LNCAP (cell line): ENCODE measurements around the gene MYLK.

Source experiments
- TF ChIP-seq, protein P1 (sequence below): fragments of 450-650 bp; IDR thresholded peaks from 2 replicates; pipeline ENCODE4 v1.5.1; 2017; ENCODE audit warnings: mild to moderate bottlenecking

MYLK gene

GRCh38 chr3:123606527-123606926, 277.6 kb downstream of the MYLK start:
- TF ChIP-seq, protein P1, sequence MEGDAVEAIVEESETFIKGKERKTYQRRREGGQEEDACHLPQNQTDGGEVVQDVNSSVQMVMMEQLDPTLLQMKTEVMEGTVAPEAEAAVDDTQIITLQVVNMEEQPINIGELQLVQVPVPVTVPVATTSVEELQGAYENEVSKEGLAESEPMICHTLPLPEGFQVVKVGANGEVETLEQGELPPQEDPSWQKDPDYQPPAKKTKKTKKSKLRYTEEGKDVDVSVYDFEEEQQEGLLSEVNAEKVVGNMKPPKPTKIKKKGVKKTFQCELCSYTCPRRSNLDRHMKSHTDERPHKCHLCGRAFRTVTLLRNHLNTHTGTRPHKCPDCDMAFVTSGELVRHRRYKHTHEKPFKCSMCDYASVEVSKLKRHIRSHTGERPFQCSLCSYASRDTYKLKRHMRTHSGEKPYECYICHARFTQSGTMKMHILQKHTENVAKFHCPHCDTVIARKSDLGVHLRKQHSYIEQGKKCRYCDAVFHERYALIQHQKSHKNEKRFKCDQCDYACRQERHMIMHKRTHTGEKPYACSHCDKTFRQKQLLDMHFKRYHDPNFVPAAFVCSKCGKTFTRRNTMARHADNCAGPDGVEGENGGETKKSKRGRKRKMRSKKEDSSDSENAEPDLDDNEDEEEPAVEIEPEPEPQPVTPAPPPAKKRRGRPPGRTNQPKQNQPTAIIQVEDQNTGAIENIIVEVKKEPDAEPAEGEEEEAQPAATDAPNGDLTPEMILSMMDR = no peak

DNA sequence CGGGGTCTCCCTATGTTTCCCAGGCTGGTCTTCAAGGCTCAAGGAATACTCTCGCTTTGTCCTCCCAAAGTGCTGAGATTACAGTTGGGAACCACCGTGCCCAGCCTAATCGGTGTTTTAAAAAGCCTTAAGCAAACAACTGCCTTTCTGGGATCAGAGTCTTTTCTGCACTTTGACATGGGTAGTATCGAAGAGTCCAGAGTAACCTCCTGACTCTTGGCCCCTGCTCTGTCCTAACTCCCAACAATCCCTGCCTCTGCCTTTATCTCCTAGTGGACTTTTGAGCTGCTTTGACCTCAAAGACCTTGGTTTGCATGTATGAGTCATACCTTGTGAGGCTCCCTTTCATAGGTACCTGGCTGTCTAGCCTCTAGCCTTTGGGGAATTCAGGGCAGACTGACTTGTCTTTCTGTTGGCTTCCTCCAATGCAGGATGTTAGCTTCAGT, 278.3 kb downstream of the MYLK start:
- TF ChIP-seq, protein P1 = no peak

DNA sequence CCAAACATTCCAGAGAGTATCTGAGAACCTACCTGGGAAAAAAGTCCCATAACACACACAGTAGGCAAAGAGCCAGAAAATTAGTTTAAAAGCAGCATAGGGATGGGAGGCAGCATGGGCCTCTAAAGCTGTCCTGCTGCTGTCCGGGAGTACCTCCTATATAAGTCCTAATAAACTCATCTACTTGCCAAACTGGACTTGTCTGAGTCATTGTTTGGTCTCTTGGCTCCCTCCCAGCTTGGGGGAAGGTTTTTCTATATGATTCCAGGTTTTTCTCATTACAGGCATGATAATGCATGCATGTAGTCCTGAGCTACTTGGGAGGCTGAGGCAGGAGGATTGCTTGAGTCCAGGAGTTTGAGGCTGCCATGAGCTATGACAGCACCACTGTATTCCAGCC, 281.8 kb downstream of the MYLK start:
- TF ChIP-seq, protein P1 = no peak

DNA sequence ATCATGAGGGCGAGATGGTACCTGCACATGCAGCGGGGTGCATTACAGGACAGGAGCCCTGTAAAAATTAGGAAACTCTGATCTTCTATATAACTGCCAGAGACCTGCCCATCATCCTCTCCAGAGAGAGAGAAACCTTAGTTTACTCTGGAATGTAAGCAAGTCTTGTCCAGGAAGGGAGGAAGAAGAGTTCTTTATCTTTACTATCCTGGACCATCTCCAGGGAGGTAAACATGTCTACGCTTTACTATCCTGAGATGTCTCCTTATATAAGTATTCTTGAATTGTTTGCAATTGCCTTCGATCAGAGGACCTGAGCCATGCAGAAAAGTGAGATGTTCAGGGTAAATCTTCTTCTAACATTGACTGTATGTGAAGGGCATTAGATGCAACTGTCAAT, 286.6 kb downstream of the MYLK start:
- TF ChIP-seq, protein P1 = no peak

DNA sequence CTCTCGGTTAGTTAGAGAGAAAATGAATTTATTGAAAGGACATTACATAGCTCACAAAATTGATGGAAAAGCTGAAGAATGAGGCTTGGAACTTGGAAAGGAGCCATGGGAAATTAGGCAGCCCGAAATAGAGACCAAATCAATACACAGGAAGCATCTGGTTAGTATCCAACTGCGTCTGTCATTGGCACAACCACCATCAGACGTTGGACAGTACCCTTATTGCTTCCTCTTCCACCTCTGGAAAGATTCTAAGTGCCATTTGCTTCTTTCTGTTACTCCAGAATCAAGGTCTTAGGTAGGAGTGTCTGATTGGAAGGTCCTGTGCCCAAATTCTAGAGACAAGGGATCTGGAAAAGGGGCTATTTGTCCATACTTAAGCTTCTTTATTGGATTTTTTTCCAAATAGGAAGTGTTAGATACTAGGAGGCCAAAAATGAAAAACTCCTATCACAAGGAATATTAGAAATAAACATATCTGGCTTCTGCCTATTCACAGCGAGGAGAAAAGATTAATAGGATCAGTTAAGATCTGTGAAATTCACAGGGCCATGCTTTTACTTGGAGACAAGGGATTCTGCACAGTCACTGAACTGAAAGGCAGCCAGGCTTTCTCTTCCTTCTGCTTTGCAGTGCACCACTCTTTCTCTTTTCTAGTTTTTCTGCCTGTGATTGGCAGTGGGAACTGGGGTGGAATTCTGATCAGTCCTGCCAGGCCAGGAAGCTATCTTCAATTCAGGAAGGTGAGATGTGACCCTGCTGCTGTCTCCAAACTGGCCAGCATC, 288.5 kb downstream of the MYLK start:
- TF ChIP-seq, protein P1 = no peak

GRCh38 chr3:123593381-123593780, 290.8 kb downstream of the MYLK start:
- TF ChIP-seq, protein P1 = no peak

DNA sequence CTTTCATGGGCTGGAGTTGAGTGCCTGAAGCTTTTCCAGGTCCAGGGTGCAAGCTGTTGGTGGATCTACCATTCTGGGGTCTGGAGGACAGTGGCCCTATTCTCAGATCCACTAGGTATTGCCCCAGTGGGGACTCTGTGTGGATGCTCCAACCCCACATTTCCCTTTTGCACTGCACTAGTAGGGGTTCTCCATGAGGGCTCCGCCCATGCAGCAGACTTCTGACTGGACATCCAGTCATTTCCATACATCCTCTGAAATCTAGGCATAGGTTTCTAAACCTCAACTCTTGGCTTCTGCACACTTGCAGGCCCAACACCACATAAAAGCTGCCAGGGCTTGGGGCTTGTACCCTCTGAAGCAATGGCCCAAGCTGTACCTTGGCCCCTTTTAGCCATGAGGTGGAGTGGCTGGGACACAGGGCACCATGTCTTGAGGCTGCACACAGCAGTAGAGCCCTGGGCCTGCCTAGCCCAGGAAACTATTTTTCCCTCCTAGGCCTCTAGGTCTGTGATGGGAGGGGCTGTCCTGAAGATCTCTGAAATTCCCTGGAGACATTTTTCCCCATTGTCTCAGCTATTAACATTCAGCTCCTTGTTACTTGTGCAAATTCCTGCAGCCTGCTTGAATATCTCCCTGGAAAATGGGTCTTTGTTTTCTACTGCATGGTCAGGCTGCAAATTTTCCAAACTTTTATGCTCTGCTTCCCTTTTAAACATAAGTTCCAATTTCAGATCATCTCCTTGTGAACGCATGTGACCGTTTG, 293.3 kb downstream of the MYLK start:
- TF ChIP-seq, protein P1 = no peak
